ENCODE data around the gene SBSN.

- TF ChIP-seq GATA3 (IDR thresholded peaks at IDR 0.05; ENCODE audit: low read depth, low read length) (no peak), GATA2 (IDR thresholded peaks at IDR 0.05; ENCODE audit: low read depth, low read length) (no peak)
Observed at GRCh38 chr19:35544110-35544802, 16.1 kb upstream of the SBSN start.
